Upper lobe of left lung (tissue), 6 donors: ENCODE data around the gene SHD. TPM values are rescaled to one million over a fixed set of nuclear protein-coding genes. Genes with fewer than 3 reads are reported as not detected.
"Not testable (repeated sequence)": the region's sequence is repeated elsewhere in the genome, so short reads cannot be mapped to it uniquely, and the experiment has no call there.

ENCODE experiments used
- ATAC-seq, 2 donors: fragments of 200-7000 bp; cut with Tn5 transposase; one replicate each; pipeline ENCODE4 v1.9.1; 2022; ENCODE audit warnings: mild to moderate bottlenecking in 2 of 2, moderate library complexity in 2 of 2; ENCODE audit not compliant: low FRiP score in 2 of 2
- DNase-seq, 2 donors: peaks; one replicate each; pipeline ENCODE4 v3.0.0-alpha.2; 2019 to 2020
- H3K27ac ChIP-seq, 4 donors: fragments of 200-600 bp; sonication (generic); one replicate each; pipeline ENCODE4 v1.5.1; 2016 to 2019
- H3K27me3 ChIP-seq, 4 donors: fragments of 200-600 bp; sonication (generic); one replicate each; pipeline ENCODE4 v1.5.1; 2017 to 2019
- H3K36me3 ChIP-seq, 4 donors: fragments of 200-600 bp; sonication (generic); one replicate each; pipeline ENCODE4 v1.5.1; 2016 to 2019
- H3K4me1 ChIP-seq, 4 donors: fragments of 200-600 bp; sonication (generic); one replicate each; pipeline ENCODE4 v1.5.1; 2018 to 2019
- H3K4me3 ChIP-seq, 4 donors: fragments of 200-600 bp; sonication (generic); one replicate each; pipeline ENCODE4 v1.5.1; 2017 to 2019; ENCODE audit warnings: mild to moderate bottlenecking in 2 of 4, moderate library complexity in 1 of 4
- H3K9me3 ChIP-seq, 4 donors: fragments of 200-600 bp; sonication (generic); one replicate each; pipeline ENCODE4 v1.5.1; 2018 to 2019
- CTCF ChIP-seq, 6 experiments: fragments of 450-650 bp in 4 of 6; fragments of 200-600 bp in 2 of 6; sonication (generic) in 2 of 6; IDR thresholded peaks; one replicate each; pipeline ENCODE4 v1.5.1; 2016 to 2019; ENCODE audit warnings: antibody characterized with exemption in 6 of 6
- EP300 ChIP-seq, 4 donors: sonication (generic); formaldehyde crosslinking; IDR thresholded peaks; one replicate each; pipeline ENCODE4 v1.5.1; 2017; ENCODE audit warnings: antibody characterized with exemption in 4 of 4, control low read depth in 2 of 4
- POLR2A ChIP-seq, 4 donors: fragments of 450-650 bp; IDR thresholded peaks; one replicate each; pipeline ENCODE4 v1.5.1; 2016 to 2017; ENCODE audit warnings: antibody characterized with exemption in 4 of 4, mild to moderate bottlenecking in 2 of 4
- POLR2AphosphoS5 ChIP-seq, 2 donors: sonication (generic); formaldehyde crosslinking; IDR thresholded peaks; one replicate each; pipeline ENCODE4 v1.5.1; 2017; ENCODE audit warnings: antibody characterized with exemption in 2 of 2
- WGBS, 2 donors: methylation state at CpG; one replicate each; pipeline ENCODE4 v1.1.5; 2017 to 2018; 5-methylcytosine and 5-hydroxymethylcytosine counted together
- total RNA-seq, 6 donors: library from RNA; depleted of rRNA in 4 of 6; stranded (reverse); fragments of >200 nt in 4 of 6; gene quantifications; one replicate each; pipeline versions ENCODE4 v1.1.0 to v1.2.1, GENCODE V29; 2016 to 2021
- donor health status: DM: no; HTN: no; CAD: no; lungs with moderate emphysema.
- donor health status: DM: no; HTN: yes; CAD: no; lungs with severe emphysema.

SHD gene
- total RNA-seq, 6 donors from 2014 or later: 0.98 TPM; not detected in 5

- DNase-seq: no peak
- Histone ChIP-seq H3K36me3 (no peaks in the 10 kb centered on the region), H3K4me3 (no peak overlapping the region), H3K27ac (no peak overlapping the region), H3K4me1 (peaks cover 0 to 4% (median 3%) of the 10 kb centered on the region in 4 donors), H3K9me3 (no peaks in the 10 kb centered on the region), H3K27me3 (peaks cover 0 to 12% (median under 1%) of the 10 kb centered on the region in 4 donors)
- WGBS, 2 donors: 44 to 48% methylated on average over 17 to 21 of the region's 21 CpGs
- ATAC-seq: no peak
- TF ChIP-seq POLR2AphosphoS5 (IDR thresholded peaks at IDR 0.05): no peak
- TF ChIP-seq CTCF (IDR thresholded peaks at IDR 0.05): no peak
- no peak for TF ChIP-seq POLR2A (IDR thresholded peaks at IDR 0.05)
- TF ChIP-seq EP300 (IDR thresholded peaks at IDR 0.05): no peak
Measured at GRCh38 chr19:4234142-4234861, 44.8 kb upstream of the SHD start.

- Histone ChIP-seq H3K36me3 (no peaks in the 10 kb centered on the region), H3K27me3 (peaks cover 0 to 7% (median 0%) of the 10 kb centered on the region in 4 donors), H3K4me1 (no peaks in the 10 kb centered on the region), H3K9me3 (no peaks in the 10 kb centered on the region), H3K4me3 (no peak overlapping the region), H3K27ac (no peak overlapping the region)
- WGBS, 2 donors: 72 to 84% methylated on average over 13 of the region's 13 CpGs
- TF ChIP-seq POLR2A (IDR thresholded peaks at IDR 0.05) (no peak), EP300 (IDR thresholded peaks at IDR 0.05) (no peak), CTCF (IDR thresholded peaks at IDR 0.05) (no peak), POLR2AphosphoS5 (IDR thresholded peaks at IDR 0.05) (no peak)
- ATAC-seq (no peak), DNase-seq (no peak)
Measured at GRCh38 chr19:4234862-4235201, 44.2 kb upstream of the SHD start.

GRCh38 chr19:4237510-4237909 is 41.6 kb upstream of the SHD start:
- not testable (repeated sequence) for H3K27ac ChIP-seq, H3K36me3 ChIP-seq, DNase-seq, H3K4me3 ChIP-seq, H3K4me1 ChIP-seq, H3K27me3 ChIP-seq, ATAC-seq
- H3K9me3 ChIP-seq: peaks cover 0 to 13% (median 8%) of the 10 kb centered on the region in 4 donors
- WGBS, 2 donors: 89 to 91% methylated on average over 16 of the region's 16 CpGs

- Histone ChIP-seq H3K4me1 (no peaks in the 10 kb centered on the region), H3K4me3 (no peak overlapping the region), H3K27me3 (no peaks in the 10 kb centered on the region), H3K36me3 (no peaks in the 10 kb centered on the region), H3K9me3 (peaks cover 0 to 13% (median 8%) of the 10 kb centered on the region in 4 donors), H3K27ac (no peak overlapping the region)
- 87 to 97% methylated on average over 4 of the region's 4 CpGs for WGBS, 2 donors
- no peak for TF ChIP-seq CTCF (IDR thresholded peaks at IDR 0.05)
- TF ChIP-seq POLR2A (IDR thresholded peaks at IDR 0.05): no peak
- no peak for TF ChIP-seq POLR2AphosphoS5 (IDR thresholded peaks at IDR 0.05)
- TF ChIP-seq EP300 (IDR thresholded peaks at IDR 0.05): no peak
- ATAC-seq (no peak), DNase-seq (no peak)
Measured at GRCh38 chr19:4238831-4239230, 40.2 kb upstream of the SHD start.

- no peak overlapping the region for H3K27ac ChIP-seq
- peaks cover 5 to 7% (median 6%) of the 10 kb centered on the region in 4 donors for H3K4me1 ChIP-seq
- 70 to 73% methylated on average over 5 of the region's 5 CpGs for WGBS, 2 donors
- ATAC-seq: no peak
- DNase-seq: no peak
- H3K27me3 ChIP-seq: no peaks in the 10 kb centered on the region
- no peaks in the 10 kb centered on the region for H3K36me3 ChIP-seq
- no peak overlapping the region for H3K4me3 ChIP-seq
- TF ChIP-seq POLR2AphosphoS5 (IDR thresholded peaks at IDR 0.05) (no peak), CTCF (IDR thresholded peaks at IDR 0.05) (no peak), POLR2A (IDR thresholded peaks at IDR 0.05) (no peak), EP300 (IDR thresholded peaks at IDR 0.05) (no peak)
- H3K9me3 ChIP-seq: peaks cover 0 to 13% (median 9%) of the 10 kb centered on the region in 4 donors
Measured at GRCh38 chr19:4241824-4242430, 37.1 kb upstream of the SHD start.

GRCh38 chr19:4245938-4246337 is 33.1 kb upstream of the SHD start:
- not testable (repeated sequence) for H3K27ac ChIP-seq, ATAC-seq, DNase-seq, H3K4me3 ChIP-seq, H3K27me3 ChIP-seq
- H3K9me3 ChIP-seq: peaks cover 0 to 13% (median 9%) of the 10 kb centered on the region in 4 donors
- peaks cover 17 to 27% (median 23%) of the 10 kb centered on the region in 4 donors for H3K36me3 ChIP-seq
- peaks cover 12 to 18% (median 14%) of the 10 kb centered on the region in 4 donors for H3K4me1 ChIP-seq
- WGBS, 2 donors: 96 to 98% methylated on average over 6 of the region's 6 CpGs
